Spleen (tissue), 7 donors: Measurements from ENCODE around the gene NCF2.

Experiments
- POLR2A ChIP-seq, 3 donors: fragments of 450-650 bp; IDR thresholded peaks; one replicate each; pipeline ENCODE4 v1.5.1; 2017; ENCODE audit warnings: antibody characterized with exemption in 3 of 3, mild to moderate bottlenecking in 1 of 3
- TF ChIP-seq, protein P1 (sequence below), 11 experiments: fragments of 200-600 bp in 7 of 11; fragments of 450-650 bp in 4 of 11; sonication (generic) in 4 of 11; IDR thresholded peaks in 8 of 11; conservative IDR thresholded peaks in 3 of 11; 1 replicate in 7 of 11; 2 replicates in 4 of 11; pipeline versions ENCODE4 v1.4.0 to v1.8.0; 2016 to 2021; ENCODE audit warnings: antibody characterized with exemption in 11 of 11, inconsistent platforms in 4 of 11, mild to moderate bottlenecking in 1 of 11
- donor health status: DM: no; HTN: no; CAD: no; lungs with moderate emphysema.
- donor health status: DM: no; HTN: no; CAD: no.
- donor health status: DM: no; HTN: no; CAD: no.

DNA sequence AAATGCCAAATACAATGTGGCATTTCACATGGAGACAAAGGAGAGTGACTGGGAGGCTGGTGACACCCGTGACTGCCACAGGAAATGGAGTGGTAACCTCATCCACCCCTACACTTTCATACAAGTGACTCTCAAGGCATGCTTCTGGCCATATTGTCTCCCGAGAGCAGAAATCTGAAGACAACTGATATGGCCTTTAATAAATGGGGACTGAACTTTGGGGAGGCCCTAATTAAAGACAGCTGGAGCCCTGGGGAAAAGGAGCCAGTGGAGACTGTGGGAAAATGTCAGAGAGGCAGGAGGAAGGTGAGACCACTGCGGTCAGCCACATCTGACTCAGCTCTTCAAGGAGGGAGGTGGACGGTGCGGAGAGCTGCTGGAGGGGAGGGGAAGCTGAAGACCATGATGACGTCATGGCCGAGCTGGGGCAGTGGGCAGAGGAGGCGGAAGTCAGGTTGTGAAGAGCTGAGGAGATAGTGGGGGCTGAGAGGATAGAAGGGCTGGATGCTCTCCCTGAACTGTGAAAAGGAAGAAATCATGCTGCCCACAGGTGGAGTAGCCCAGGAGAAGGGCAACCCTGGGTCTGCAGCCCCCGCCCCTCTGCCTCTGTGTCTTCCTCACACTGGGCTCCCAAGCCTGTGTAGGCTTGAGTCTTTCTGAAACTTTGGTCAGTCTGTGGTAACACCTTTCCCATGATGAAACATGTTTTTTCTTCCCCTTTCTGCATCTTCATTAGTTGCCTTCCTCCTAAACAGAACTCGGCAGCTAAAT is 14.0 kb upstream of the NCF2 start:
- TF ChIP-seq, protein P1, sequence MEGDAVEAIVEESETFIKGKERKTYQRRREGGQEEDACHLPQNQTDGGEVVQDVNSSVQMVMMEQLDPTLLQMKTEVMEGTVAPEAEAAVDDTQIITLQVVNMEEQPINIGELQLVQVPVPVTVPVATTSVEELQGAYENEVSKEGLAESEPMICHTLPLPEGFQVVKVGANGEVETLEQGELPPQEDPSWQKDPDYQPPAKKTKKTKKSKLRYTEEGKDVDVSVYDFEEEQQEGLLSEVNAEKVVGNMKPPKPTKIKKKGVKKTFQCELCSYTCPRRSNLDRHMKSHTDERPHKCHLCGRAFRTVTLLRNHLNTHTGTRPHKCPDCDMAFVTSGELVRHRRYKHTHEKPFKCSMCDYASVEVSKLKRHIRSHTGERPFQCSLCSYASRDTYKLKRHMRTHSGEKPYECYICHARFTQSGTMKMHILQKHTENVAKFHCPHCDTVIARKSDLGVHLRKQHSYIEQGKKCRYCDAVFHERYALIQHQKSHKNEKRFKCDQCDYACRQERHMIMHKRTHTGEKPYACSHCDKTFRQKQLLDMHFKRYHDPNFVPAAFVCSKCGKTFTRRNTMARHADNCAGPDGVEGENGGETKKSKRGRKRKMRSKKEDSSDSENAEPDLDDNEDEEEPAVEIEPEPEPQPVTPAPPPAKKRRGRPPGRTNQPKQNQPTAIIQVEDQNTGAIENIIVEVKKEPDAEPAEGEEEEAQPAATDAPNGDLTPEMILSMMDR (IDR thresholded peaks at IDR 0.05 in 8 of 11, conservative IDR thresholded peaks at IDR 0.05 in 3 of 11) = no peak
- no peak for TF ChIP-seq POLR2A (IDR thresholded peaks at IDR 0.05)
